SIG-M5 treated with dmso at 0.1 percent for 504 hours (cell line): Measurements from ENCODE around the gene CCSAP.

Experiments used
- DNase-seq: peaks from one replicate; lab custom pipeline; 2025; ENCODE audit not compliant: unreplicated experiment; lab: John Stamatoyannopoulos, UW

The CCSAP gene

GRCh38 chr1:229288516-229288915 is 54.3 kb downstream of the CCSAP start:
- no peak for DNase-seq

- DNase-seq = no peak
Observed at GRCh38 chr1:229287267-229287666, 55.6 kb downstream of the CCSAP start.

- DNase-seq = no peak
Observed at GRCh38 chr1:229286099-229286766, 56.6 kb downstream of the CCSAP start.

- no peak for DNase-seq
Observed at GRCh38 chr1:229285440-229285839, 57.4 kb downstream of the CCSAP start.

GRCh38 chr1:229284887-229285286 is 58.0 kb downstream of the CCSAP start:
- DNase-seq = no peak

- no peak for DNase-seq
Observed at GRCh38 chr1:229283183-229283611, 59.6 kb downstream of the CCSAP start.

- no peak for DNase-seq
Observed at GRCh38 chr1:229282295-229282823, 60.5 kb downstream of the CCSAP start.

- DNase-seq = no peak
Observed at GRCh38 chr1:229281339-229281926, 61.4 kb downstream of the CCSAP start.

GRCh38 chr1:229280921-229281320 is 61.9 kb downstream of the CCSAP start:
- DNase-seq = no peak

- DNase-seq = no peak
Observed at GRCh38 chr1:229280037-229280828, 62.6 kb downstream of the CCSAP start.

- DNase-seq = no peak
Observed at GRCh38 chr1:229279242-229279641, 63.6 kb downstream of the CCSAP start.

GRCh38 chr1:229278120-229278741 is 64.6 kb downstream of the CCSAP start:
- no peak for DNase-seq

- DNase-seq = no peak
Observed at GRCh38 chr1:229275005-229275404, 67.8 kb downstream of the CCSAP start.

- peak; percentile 49 for DNase-seq
Observed at GRCh38 chr1:229273507-229274232, 69.2 kb downstream of the CCSAP start.

GRCh38 chr1:229272164-229273158 is 70.4 kb downstream of the CCSAP start:
- DNase-seq = peak; percentile 89

GRCh38 chr1:229271448-229272159 is 71.2 kb downstream of the CCSAP start:
- peak; percentile 68 for DNase-seq
